SK-N-SH treated with all-trans-retinoic acid at 6 μM for 48 hours (cell line): ENCODE measurements around the gene CHRNA1.

ENCODE experiments used
- OSR1 ChIP-seq: fragments of 250-450 bp; sonication (Bioruptor Pico); IDR thresholded peaks from 2 replicates; pipeline ENCODE4 v1.8.0; 2022; ENCODE audit warnings: moderate library complexity, mild to moderate bottlenecking, inconsistent platforms
- PPARA ChIP-seq: fragments of 250-450 bp; sonication (Bioruptor Pico); IDR thresholded peaks from 2 replicates; pipeline ENCODE4 v1.5.0; 2020; ENCODE audit warnings: mild to moderate bottlenecking, borderline replicate concordance
- ZFP30 ChIP-seq: fragments of 450-650 bp; formaldehyde crosslinking; IDR thresholded peaks from 2 replicates; pipeline ENCODE4 v1.5.0; 2022; ENCODE audit warnings: mild to moderate bottlenecking, moderate library complexity
- TF ChIP-seq, protein P1 (sequence below): fragments of 250-450 bp; sonication (Bioruptor Pico); IDR thresholded peaks from 2 replicates; pipeline ENCODE4 v1.5.1; 2021; ENCODE audit warnings: mild to moderate bottlenecking, moderate library complexity

DNA sequence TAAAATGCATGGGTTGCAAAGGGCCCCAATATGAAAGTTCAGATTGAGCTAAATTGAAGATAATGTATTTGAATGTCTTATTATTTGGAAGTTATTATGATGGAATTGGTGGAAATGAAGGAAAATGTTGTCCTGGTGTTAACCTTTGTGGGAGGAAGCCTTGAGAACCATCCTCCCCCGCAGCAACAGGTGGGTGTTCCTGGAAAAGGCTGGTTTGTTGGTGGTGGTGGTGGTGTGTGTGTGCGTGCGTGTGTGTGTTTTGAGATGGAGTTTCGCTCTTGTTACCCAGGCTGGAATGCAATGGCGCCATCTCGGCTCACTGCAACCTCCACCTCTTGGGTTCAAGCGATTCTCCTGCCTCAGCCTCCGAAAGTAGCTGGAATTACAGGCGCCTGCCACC, 36.2 kb downstream of the CHRNA1 start:
- TF ChIP-seq ZFP30 (no peak), OSR1 (no peak), PPARA (CRISPR knock-in tag) (no peak)
- TF ChIP-seq, protein P1, sequence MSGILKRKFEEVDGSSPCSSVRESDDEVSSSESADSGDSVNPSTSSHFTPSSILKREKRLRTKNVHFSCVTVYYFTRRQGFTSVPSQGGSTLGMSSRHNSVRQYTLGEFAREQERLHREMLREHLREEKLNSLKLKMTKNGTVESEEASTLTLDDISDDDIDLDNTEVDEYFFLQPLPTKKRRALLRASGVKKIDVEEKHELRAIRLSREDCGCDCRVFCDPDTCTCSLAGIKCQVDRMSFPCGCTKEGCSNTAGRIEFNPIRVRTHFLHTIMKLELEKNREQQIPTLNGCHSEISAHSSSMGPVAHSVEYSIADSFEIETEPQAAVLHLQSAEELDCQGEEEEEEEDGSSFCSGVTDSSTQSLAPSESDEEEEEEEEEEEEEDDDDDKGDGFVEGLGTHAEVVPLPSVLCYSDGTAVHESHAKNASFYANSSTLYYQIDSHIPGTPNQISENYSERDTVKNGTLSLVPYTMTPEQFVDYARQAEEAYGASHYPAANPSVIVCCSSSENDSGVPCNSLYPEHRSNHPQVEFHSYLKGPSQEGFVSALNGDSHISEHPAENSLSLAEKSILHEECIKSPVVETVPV (CRISPR knock-in tag): no peak
